ENCODE data around the gene FPR3.

- no peak for TF ChIP-seq CTCF (IDR thresholded peaks at IDR 0.05; ENCODE audit: insufficient read depth, low read length)
- no peak for TF ChIP-seq POLR2AphosphoS5 (IDR thresholded peaks at IDR 0.05; ENCODE audit: low read depth)
- no peak for TF ChIP-seq GABPA (IDR thresholded peaks at IDR 0.05; ENCODE audit: low read depth)
- TF ChIP-seq SPI1 (IDR thresholded peaks at IDR 0.05; ENCODE audit: borderline replicate concordance, low read depth) = no peak
Measured at GRCh38 chr19:51750400-51751094, 44.4 kb upstream of the FPR3 start.
